Stimulated activated naive CD8-positive, alpha-beta T cell treated with anti-CD3 and anti-CD28 coated beads, Interleukin-15, amount 100 ng/mL, for 72 hours (primary cell): Measurements from ENCODE around the gene IARS2.
"Not testable (repeated sequence)": the region's sequence is repeated elsewhere in the genome, so short reads cannot be mapped to it uniquely, and the experiment has no call there.

ENCODE experiments used
- ATAC-seq: fragments of 150-1000 bp; cut with Tn5 transposase; 2 replicates; pipeline ENCODE4 v1.10.0; 2021; ENCODE audit warnings: mild to moderate bottlenecking, moderate library complexity
- DNase-seq, 2 donors: peaks; one replicate each; pipeline ENCODE4 v3.0.0; 2021 to 2022
- H3K27ac Mint-ChIP-seq, 2 donors: one replicate each; pipeline ENCODE4 v1.8.0; 2022; ENCODE audit warnings: mild to moderate bottlenecking in 2 of 2, mixed read lengths in 2 of 2, moderate library complexity in 2 of 2
- H3K27me3 Mint-ChIP-seq: one replicate; pipeline ENCODE4 v1.8.0; 2022; ENCODE audit warnings: mixed read lengths
- H3K4me1 Mint-ChIP-seq: one replicate; pipeline ENCODE4 v1.8.0; 2022; ENCODE audit warnings: mild to moderate bottlenecking, mixed read lengths
- H3K4me3 Mint-ChIP-seq, 2 donors: one replicate each; pipeline ENCODE4 v1.8.0; 2022; ENCODE audit warnings: mild to moderate bottlenecking in 2 of 2, mixed read lengths in 2 of 2, moderate library complexity in 1 of 2
- H3K9me3 Mint-ChIP-seq, 2 donors: one replicate each; pipeline ENCODE4 v1.8.0; 2022; ENCODE audit warnings: mixed read lengths in 2 of 2

IARS2 gene

DNA sequence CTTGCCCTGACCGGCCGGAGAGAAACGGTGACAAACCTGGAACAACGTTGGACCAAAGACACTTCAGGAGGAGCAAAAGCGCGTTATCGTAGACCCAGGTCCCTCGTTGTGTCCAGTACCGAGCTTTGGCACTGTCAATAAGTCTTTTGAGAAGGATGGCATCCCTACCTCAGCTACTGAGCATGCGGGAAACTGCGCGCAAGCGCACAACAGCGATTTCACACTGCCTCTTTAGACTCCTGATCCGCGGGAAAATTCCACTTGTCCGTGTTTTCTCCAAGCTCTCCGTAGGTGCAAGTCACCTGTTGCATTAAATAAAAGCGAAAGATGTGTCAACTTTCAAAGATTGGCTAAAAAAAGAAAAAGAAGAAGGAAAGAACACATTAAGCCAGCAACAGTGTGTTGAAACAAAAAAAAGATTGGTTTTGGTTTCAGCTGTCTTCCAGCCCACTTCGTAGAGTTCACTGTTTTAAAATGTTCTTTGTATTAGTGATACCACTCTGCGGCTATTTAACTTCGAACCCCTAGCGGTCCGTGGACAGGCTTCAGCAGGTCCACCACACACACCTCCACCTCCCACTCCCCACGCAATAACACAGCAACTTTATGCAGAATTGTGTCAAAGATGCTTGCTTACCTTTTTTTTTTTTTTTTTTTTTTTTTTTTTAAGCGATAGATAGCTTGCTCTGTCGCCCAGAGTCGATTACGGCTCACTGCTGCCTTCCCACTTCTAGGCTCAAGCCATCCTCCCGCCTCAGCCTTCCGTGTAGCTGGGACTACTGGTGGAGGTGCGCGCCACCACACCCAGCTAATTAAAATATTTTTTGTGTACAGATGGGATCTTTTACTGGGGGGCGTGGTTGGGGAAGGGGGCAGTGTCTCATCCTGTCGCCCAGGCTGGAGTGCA lies 4.0 kb upstream of the IARS2 start, which contains the start of gene BPNT1:
BPNT1 (minus strand) TSS at position 139 of the 907 bp plus-strand sequence. CDS start 9,942 bp downstream, outside the sequence.
- Mint-ChIP-seq H3K4me3 (peak within 1 kb of the TSS; percentile 93 to 99), H3K4me1 (peaks cover 6% of the 10 kb centered on the region), H3K27me3 (no peaks in the 10 kb centered on the region), H3K27ac (peak within 1 kb of the TSS; percentile 95 to 97), H3K9me3 (no peaks in the 10 kb centered on the region)
- ATAC-seq, result peak; percentile 84
- peak; percentile 97 for DNase-seq

DNA sequence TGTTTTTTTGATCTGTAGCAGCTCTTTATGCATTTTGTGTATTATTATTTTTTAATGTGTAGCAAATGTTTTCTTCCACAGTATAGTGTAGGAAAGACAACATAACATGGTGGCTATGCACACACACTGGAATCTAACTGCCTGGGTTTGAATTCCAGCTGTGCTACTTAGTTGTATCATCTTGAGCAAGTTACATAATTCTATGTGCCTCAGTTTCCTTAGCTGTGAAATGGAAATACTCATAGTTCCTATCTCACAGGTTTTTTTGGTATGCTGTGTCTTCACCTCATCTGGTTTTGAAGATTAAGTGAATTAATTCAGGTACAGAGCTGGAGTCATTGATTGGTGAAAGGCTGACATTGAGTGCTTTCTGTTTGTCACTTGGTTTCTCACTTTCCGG lies 1.2 kb upstream of the IARS2 start:
- Mint-ChIP-seq H3K27me3 (no peaks in the 10 kb centered on the region), H3K27ac (no peak overlapping the region), H3K4me1 (peaks cover 17% of the 10 kb centered on the region), H3K4me3 (no peak overlapping the region), H3K9me3 (no peaks in the 10 kb centered on the region)
- ATAC-seq, result no peak
- DNase-seq, result no peak

DNA sequence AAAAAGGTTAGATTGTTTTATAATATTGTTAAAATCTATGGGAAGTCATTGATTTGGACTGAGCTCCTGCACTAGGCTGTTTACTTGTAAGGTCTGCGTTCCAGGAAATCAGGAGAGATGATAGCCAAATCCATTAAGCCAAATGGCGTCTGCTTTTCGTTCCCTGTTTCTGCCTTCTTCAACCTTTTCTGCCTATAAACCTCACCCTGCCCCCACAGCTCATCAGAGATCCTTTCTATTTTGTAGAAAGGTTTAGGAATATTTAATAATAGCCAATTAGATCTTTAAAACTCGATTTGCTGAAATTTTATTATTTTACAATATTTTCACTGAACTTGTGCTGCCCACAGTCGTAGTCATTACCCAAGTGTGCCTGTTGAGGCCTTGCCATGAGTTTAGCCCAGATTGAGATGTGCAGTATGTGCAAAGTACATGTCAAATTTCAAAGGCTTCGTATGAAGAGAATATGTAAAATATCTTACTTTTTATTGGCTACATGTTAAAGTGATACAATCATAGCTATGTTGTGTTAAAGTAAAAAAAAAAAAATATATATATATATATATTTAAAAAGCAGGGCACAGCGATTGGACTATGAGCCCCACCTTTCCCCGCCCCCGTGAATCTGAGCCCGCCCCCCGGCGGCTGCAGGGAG lies 444 bp upstream of the IARS2 start:
- DNase-seq, result no peak
- Mint-ChIP-seq H3K27me3 (no peaks in the 10 kb centered on the region), H3K27ac (peak overlapping the region in 1 of 2 donors; percentile 40), H3K9me3 (no peaks in the 10 kb centered on the region), H3K4me1 (peaks cover 23% of the 10 kb centered on the region), H3K4me3 (peak overlapping the region in 1 of 2 donors; percentile 29)
- no peak for ATAC-seq

DNA sequence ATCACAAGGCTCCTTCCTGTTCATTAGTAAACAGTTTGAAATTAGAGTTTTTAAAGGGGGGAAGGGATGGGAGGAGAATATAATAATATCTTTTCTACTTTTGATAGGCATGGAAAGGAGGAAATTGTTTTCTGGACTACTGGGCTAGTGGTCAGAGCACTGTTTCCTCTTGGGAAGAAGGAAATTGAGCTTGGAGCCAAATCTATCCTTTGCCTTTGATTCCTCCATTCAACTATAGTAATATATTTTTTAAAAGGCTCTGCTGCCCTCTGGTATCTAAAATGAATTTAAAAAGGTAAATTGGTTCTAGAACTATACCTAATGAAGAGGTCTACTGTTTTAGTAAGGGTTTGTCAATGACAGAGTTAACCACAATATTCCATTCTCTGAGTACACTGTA lies 5.9 kb downstream of the IARS2 start:
- Mint-ChIP-seq H3K27me3 (no peaks in the 10 kb centered on the region), H3K27ac (no peak overlapping the region)
- no peak for ATAC-seq

DNA sequence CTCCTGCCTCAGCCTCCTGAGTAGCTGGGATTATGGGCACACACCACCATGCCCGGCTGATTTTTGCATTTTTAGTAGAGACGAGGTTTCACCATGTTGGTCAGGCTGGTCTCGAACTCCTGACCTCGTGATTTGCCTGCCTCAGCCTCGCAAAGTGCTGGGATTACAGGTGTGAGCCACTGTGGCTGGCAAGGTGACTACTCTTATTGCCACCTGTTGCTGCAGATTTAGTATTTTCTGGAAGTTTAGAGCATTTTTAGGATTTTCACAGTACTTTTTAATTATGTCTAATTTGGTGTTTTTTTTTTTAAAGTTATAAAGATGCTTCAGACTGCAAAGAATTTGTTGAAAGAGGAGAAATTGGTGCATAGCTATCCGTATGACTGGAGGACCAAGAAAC lies 16.5 kb downstream of the IARS2 start:
- H3K27ac Mint-ChIP-seq, H3K9me3 Mint-ChIP-seq, DNase-seq, H3K4me3 Mint-ChIP-seq, ATAC-seq, H3K27me3 Mint-ChIP-seq, H3K4me1 Mint-ChIP-seq: not testable (repeated sequence)

More for the DNA sequence above, 5.9 kb downstream of the IARS2 start:
- Mint-ChIP-seq H3K4me3 (no peak overlapping the region), H3K9me3 (no peaks in the 10 kb centered on the region), H3K4me1 (peaks cover 19% of the 10 kb centered on the region)
- no peak for DNase-seq

DNA sequence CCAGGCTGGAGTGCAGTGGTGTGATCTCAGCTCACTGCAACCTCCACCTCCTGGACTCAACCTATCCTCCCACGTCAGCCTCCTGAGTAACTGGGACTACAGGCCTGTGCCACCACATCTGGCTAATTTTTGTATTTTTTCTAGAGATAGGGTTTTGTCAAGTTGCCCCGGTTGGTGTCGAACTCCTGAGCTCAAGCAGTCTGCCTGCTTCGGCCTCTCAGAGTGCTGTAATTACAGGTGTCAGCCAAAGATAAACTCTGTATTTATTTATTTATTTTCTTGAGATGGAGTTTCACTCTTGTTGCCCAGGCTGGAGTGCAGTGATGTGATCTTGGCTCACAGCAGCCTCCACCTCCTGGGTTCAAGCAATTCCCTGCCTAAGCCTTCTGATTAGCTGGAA lies 18.7 kb downstream of the IARS2 start:
- H3K27ac Mint-ChIP-seq, result not testable (repeated sequence)

DNA sequence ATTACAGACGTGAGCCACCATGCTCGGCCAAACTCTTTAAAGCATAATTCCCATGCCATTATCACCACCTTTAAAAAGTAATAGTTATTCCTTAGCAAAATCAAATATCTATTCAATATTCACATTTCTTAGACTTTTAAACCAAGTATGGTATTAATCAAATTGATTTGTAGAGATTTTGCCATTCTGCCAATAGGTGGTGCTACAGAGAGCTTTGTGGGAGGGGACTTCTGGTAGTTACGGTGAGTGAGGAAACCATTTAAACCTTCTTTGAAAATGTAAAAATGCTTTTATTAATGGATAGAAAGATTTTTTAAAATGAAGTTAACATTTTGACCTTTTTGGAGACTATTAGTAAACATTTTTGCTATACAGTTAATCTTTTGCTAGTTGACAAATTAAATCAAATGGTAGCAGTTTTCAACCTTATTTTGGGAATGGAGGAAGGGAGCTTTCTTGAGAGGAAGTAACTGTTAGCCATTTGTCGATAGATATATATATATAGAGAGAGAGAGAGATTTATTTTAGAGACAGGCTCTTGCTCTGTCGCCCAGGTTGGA lies 19.3 kb downstream of the IARS2 start:
- DNase-seq (peak in 1 of 2 donors; percentile 15), ATAC-seq (peak; percentile 68)
- peaks cover 5% of the 10 kb centered on the region for H3K4me1 Mint-ChIP-seq
- H3K27me3 Mint-ChIP-seq, result no peaks in the 10 kb centered on the region
- H3K27ac Mint-ChIP-seq, result peak overlapping the region in 1 of 2 donors; percentile 44
- peak overlapping the region in 1 of 2 donors; percentile 1 for H3K4me3 Mint-ChIP-seq
- no peaks in the 10 kb centered on the region for H3K9me3 Mint-ChIP-seq

More for the DNA sequence above, 18.7 kb downstream of the IARS2 start:
- ATAC-seq, H3K27me3 Mint-ChIP-seq, H3K4me3 Mint-ChIP-seq, H3K9me3 Mint-ChIP-seq, H3K4me1 Mint-ChIP-seq, DNase-seq: not testable (repeated sequence)

DNA sequence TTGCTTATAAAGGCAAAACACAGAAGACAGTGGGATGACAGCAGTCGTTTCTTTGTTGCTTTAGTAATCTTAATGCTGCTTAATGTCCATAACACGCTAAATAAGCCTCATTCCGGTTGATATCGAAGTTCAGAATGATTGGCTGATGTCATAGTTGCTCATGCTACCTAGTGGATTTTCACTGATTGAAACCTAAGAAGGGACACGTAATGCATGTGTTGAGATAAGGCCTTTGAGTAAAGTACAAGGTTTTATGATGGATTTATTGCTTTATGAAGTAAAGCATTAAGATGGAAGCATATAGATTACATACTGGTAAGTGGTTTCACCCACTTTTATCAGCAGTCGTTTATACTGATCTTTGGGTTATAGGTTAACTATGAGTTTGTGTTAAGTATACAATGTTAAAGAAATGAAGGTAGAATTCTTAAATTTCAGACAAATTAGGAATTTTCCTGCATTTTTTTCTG lies 25.1 kb downstream of the IARS2 start:
- Mint-ChIP-seq H3K4me3 (no peak overlapping the region), H3K9me3 (no peaks in the 10 kb centered on the region), H3K27ac (no peak overlapping the region), H3K4me1 (peaks cover 7% of the 10 kb centered on the region), H3K27me3 (no peaks in the 10 kb centered on the region)
- no peak for ATAC-seq
- DNase-seq, result no peak

DNA sequence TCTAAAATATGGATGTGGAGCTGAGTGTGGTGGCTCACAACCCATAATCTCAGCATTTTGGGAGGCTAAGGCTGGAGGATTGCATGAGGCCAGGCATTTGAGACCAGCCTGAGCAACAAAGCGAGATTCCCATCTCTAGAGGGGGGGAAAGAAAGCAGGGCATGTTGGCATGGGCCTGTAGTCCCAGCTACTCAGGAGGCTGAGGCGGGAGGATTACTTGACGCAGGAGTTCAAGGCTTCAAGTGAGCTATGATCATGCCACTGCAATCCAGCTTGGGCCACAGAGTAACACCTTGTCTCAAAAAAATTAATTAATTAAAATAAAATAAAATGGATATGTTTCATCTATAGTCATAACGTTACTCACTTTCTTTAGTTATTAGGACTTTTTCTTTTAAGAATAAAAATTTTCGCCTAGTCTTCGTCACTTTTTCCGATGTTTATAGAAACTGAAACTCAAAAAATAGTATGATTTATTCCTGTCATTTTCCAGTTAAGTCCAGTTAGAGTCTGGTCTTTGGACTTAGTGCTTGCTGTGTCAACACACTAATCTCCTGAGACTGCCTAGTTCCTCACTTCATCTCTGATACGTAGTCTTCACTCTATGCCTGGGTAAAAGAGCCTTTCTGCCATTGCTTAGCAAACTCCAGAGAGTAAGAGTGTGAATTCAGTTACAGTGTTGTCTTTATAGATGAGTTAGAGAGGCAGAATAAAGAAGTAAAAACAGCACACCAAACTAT lies 28.0 kb downstream of the IARS2 start:
- H3K4me1 Mint-ChIP-seq, result peaks cover 14% of the 10 kb centered on the region
- no peak for DNase-seq
- peak overlapping the region in 1 of 2 donors; percentile 63 for H3K27ac Mint-ChIP-seq
- H3K9me3 Mint-ChIP-seq, result no peaks in the 10 kb centered on the region
- no peak for ATAC-seq
- no peak overlapping the region for H3K4me3 Mint-ChIP-seq
- no peaks in the 10 kb centered on the region for H3K27me3 Mint-ChIP-seq

DNA sequence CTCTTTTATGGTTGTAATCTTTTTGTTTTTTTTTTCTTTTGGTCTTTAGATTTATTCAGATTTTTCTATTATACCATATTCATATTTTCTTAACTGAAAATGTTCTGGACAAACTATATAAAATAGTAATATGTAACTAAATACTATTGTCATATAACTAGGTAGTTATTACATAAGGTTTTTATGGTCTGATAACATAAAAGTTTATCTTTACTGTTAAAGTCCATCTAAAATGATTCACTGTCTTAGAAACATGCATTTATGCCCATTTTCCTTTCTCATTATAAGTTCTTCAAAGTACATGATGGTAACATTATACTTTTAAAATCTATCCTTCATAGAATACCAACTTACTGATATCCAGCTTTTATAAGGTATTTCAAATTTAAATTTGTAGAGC lies 29.1 kb downstream of the IARS2 start:
- Mint-ChIP-seq H3K9me3 (no peaks in the 10 kb centered on the region), H3K27ac (no peak overlapping the region), H3K27me3 (no peaks in the 10 kb centered on the region), H3K4me1 (peaks cover 14% of the 10 kb centered on the region), H3K4me3 (no peak overlapping the region)
- DNase-seq, result no peak
- ATAC-seq, result no peak

DNA sequence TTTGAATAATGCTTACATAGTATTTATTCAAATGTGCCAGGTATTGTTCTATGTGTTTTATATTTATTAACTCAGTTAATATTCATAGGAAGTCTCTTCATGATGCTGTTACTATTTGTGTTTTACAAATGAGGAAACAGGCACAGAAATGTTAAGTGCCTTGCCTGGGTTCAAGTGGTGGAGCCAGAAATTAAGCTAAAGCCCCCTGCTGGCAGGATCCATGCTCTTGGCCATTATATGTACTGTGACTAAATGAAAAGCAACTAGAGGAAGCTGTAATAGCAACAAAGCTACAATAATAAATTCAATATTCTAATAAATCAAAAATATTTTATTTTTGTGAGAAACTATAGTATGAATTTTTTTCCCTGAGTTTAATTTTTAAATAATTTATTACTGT lies 30.0 kb downstream of the IARS2 start:
- peaks cover 14% of the 10 kb centered on the region for H3K4me1 Mint-ChIP-seq

DNA sequence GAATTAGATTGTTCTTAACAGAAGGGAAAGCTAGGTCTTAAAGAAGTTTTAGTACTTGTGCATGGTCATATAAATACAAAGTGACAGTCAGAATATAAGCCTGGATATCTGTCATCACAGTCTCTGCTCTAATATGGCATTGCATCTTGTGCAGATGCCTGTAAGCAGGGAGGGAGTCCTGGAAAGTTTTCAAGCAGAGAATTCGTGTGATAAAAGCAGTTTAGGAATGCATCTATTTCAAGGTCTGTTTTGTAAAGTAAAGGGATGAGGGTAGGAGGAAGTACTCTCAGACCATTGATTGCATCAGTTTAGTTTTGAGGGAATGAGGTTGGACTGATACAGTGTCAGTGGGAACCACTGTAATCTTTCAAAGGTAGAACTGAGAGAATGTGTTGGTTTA lies 30.6 kb downstream of the IARS2 start:
- Mint-ChIP-seq H3K4me1 (peaks cover 16% of the 10 kb centered on the region), H3K9me3 (peaks cover 0 to 3% of the 10 kb centered on the region in 2 donors), H3K27me3 (no peaks in the 10 kb centered on the region), H3K4me3 (no peak overlapping the region), H3K27ac (peak overlapping the region; percentile 1 to 90)
- no peak for ATAC-seq
- no peak for DNase-seq

More for the DNA sequence above, 30.0 kb downstream of the IARS2 start:
- ATAC-seq (no peak), DNase-seq (no peak)
- H3K9me3 Mint-ChIP-seq, result no peaks in the 10 kb centered on the region
- H3K27ac Mint-ChIP-seq, result no peak overlapping the region
- H3K27me3 Mint-ChIP-seq, result no peaks in the 10 kb centered on the region
- H3K4me3 Mint-ChIP-seq, result no peak overlapping the region

DNA sequence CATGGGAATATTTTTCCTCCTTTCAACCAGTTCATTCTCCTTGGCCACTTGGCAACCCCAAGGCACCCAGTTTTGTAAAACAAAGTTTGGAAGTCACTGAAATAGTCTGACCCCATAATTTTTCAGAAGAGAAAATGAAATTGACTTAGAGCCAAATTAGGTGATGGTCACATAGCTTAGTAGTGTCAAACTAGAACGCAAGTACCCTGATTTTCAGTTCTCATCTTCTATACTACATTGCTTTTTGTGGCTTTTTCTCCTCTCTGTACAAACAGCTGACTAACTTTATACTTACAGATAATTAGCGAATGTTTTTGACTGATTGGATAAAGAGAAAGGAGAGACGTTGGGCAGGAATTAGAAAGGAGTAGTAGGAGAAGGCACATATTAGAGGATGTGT lies 33.1 kb downstream of the IARS2 start:
- H3K9me3 Mint-ChIP-seq, result peaks cover 0 to 4% of the 10 kb centered on the region in 2 donors
- peak overlapping the region in 1 of 2 donors; percentile 21 for H3K27ac Mint-ChIP-seq
- DNase-seq (no peak), ATAC-seq (no peak)
- peaks cover 23% of the 10 kb centered on the region for H3K4me1 Mint-ChIP-seq
- no peaks in the 10 kb centered on the region for H3K27me3 Mint-ChIP-seq
- no peak overlapping the region for H3K4me3 Mint-ChIP-seq

DNA sequence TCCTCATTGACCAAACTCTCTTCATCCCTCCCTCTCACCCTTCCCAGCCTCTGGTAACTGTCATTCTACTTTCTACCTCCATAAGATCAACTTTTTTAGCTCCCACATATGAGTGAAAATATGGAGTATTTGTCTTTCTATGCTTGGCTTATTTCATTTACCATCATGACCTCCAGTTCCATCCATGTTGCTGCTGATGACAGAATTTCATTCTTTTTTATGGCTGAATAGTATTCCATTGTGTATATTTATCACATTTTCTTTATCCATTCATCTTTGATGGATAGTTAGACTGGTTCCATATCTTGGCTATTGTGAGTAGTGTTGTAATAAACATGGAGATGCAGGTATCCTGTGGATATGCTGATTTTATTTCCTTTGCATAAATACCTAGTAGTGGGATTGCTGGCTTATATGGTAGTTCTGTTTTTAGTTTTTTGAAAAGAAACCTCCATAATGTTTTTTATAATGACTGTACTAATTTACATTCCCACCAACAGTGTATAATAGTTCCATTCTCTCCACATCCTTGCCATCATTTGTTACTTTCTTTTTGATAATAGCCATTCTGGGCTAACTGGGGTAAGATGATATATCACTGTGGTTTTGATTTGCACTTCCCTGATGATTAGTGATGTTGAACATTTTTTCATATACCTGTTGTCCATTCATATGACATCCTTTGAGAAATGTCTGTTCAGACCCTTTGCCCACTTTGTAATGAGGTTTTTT lies 35.7 kb downstream of the IARS2 start:
- ATAC-seq (peak; percentile 46), DNase-seq (no peak)
- no peak overlapping the region for H3K27ac Mint-ChIP-seq
- H3K9me3 Mint-ChIP-seq, result peaks cover 0 to 4% of the 10 kb centered on the region in 2 donors
- H3K27me3 Mint-ChIP-seq, result no peaks in the 10 kb centered on the region
- peaks cover 12% of the 10 kb centered on the region for H3K4me1 Mint-ChIP-seq
- H3K4me3 Mint-ChIP-seq, result no peak overlapping the region
